HEK293 (cell line): ENCODE data around the gene PHF3.

Experiments
- CTCF ChIP-seq: fragments of 450-650 bp; formaldehyde crosslinking; IDR thresholded peaks from 2 replicates; pipeline ENCODE4 v1.5.1; 2016; ENCODE audit warnings: missing biosample characterization, missing genetic modification characterization
- ELK4 ChIP-seq: IDR thresholded peaks from 2 replicates; pipeline ENCODE4 v1.6.1; 2011; ENCODE audit warnings: mild to moderate bottlenecking, low read depth, low read length, borderline replicate concordance
- OVOL3 ChIP-seq: fragments of 450-650 bp; formaldehyde crosslinking; IDR thresholded peaks from 2 replicates; pipeline ENCODE4 v1.5.1; 2016; ENCODE audit warnings: missing biosample characterization, missing genetic modification characterization
- PATZ1 ChIP-seq: fragments of 450-650 bp; formaldehyde crosslinking; IDR thresholded peaks from 2 replicates; pipeline ENCODE4 v1.5.1; 2016; ENCODE audit warnings: missing biosample characterization, missing genetic modification characterization
- SP2 ChIP-seq: fragments of 450-650 bp; formaldehyde crosslinking; IDR thresholded peaks from 2 replicates; pipeline ENCODE4 v1.5.1; 2016; ENCODE audit warnings: missing biosample characterization, missing genetic modification characterization
- ZBTB10 ChIP-seq: fragments of 450-650 bp; formaldehyde crosslinking; IDR thresholded peaks from 2 replicates; pipeline ENCODE4 v1.5.1; 2016; ENCODE audit warnings: missing biosample characterization, missing genetic modification characterization
- ZBTB11 ChIP-seq: fragments of 450-650 bp; formaldehyde crosslinking; conservative IDR thresholded peaks from 2 replicates; pipeline ENCODE4 v1.5.1; 2016; ENCODE audit warnings: low read depth, missing biosample characterization, missing genetic modification characterization
- ZBTB44 ChIP-seq: fragments of 450-650 bp; IDR thresholded peaks from 2 replicates; pipeline ENCODE4 v1.5.1; 2018; ENCODE audit warnings: missing biosample characterization, mild to moderate bottlenecking, missing genetic modification characterization
- ZNF169 ChIP-seq: fragments of 450-650 bp; formaldehyde crosslinking; IDR thresholded peaks from 2 replicates; pipeline ENCODE4 v1.5.1; 2016; ENCODE audit warnings: missing biosample characterization, missing genetic modification characterization
- ZNF664 ChIP-seq: fragments of 450-650 bp; formaldehyde crosslinking; IDR thresholded peaks from 2 replicates; pipeline ENCODE4 v1.5.1; 2016; ENCODE audit warnings: missing biosample characterization, missing genetic modification characterization

- TF ChIP-seq ZNF664 (tag by site-specific recombination), result no peak
- no peak for TF ChIP-seq OVOL3 (tag by site-specific recombination)
- no peak for TF ChIP-seq ZNF169 (tag by site-specific recombination)
- TF ChIP-seq PATZ1 (tag by site-specific recombination), result no peak
- no peak for TF ChIP-seq CTCF (tag by site-specific recombination)
- no peak for TF ChIP-seq SP2 (tag by site-specific recombination)
- no peak for TF ChIP-seq ZBTB10 (tag by site-specific recombination)
- no peak for TF ChIP-seq ELK4
- no peak for TF ChIP-seq ZBTB44 (tag by site-specific recombination)
- no peak for TF ChIP-seq ZBTB11 (tag by site-specific recombination)
Measured at GRCh38 chr6:63675138-63675537, 39.5 kb downstream of the PHF3 start.
